Measurements from ENCODE around the gene ANXA9.

Gene ANXA9

DNA sequence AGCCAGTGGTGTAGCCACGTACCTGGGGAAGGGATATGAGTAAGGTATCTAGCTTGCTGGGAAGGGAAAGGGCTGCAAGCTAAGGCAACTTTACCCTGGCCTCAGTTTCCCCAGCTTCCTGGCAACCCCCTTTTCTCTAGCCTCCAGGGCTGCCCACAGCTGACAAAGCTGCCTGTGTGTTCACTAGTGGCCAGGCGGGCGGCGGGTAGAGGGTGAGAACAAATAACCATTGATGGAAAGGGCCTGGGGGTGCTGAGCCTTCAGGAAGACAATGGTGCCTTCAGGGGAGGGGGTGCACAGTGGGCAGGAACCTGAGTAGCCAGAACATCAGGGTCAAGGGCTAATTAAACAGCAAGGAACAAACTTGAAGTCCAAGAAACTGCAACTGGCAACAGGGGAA, 13.6 kb upstream of the ANXA9 start:
- TF ChIP-seq TAF1 (IDR thresholded peaks at IDR 0.05; ENCODE audit: low read depth) (no peak), TEAD4 (IDR thresholded peaks at IDR 0.05) (no peak), RAD21 (IDR thresholded peaks at IDR 0.05; ENCODE audit: low read depth) (no peak), YY1 (IDR thresholded peaks at IDR 0.05; ENCODE audit: low read depth) (no peak), EP300 (IDR thresholded peaks at IDR 0.05; ENCODE audit: borderline replicate concordance) (no peak), EGR1 (IDR thresholded peaks at IDR 0.05) (no peak), CEBPB (IDR thresholded peaks at IDR 0.05) (no peak), TCF12 (IDR thresholded peaks at IDR 0.05; ENCODE audit: low read depth) (no peak), NFIC (IDR thresholded peaks at IDR 0.05) (no peak), ZBTB7A (IDR thresholded peaks at IDR 0.05; ENCODE audit: low read depth) (no peak), CREB1 (IDR thresholded peaks at IDR 0.05; ENCODE audit: low read depth) (no peak), FOXM1 (IDR thresholded peaks at IDR 0.05; ENCODE audit: borderline replicate concordance, low read depth) (no peak)
- TF ChIP-seq, protein P1, sequence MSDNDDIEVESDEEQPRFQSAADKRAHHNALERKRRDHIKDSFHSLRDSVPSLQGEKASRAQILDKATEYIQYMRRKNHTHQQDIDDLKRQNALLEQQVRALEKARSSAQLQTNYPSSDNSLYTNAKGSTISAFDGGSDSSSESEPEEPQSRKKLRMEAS (IDR thresholded peaks at IDR 0.05): no peak
- TF ChIP-seq, protein P2, sequence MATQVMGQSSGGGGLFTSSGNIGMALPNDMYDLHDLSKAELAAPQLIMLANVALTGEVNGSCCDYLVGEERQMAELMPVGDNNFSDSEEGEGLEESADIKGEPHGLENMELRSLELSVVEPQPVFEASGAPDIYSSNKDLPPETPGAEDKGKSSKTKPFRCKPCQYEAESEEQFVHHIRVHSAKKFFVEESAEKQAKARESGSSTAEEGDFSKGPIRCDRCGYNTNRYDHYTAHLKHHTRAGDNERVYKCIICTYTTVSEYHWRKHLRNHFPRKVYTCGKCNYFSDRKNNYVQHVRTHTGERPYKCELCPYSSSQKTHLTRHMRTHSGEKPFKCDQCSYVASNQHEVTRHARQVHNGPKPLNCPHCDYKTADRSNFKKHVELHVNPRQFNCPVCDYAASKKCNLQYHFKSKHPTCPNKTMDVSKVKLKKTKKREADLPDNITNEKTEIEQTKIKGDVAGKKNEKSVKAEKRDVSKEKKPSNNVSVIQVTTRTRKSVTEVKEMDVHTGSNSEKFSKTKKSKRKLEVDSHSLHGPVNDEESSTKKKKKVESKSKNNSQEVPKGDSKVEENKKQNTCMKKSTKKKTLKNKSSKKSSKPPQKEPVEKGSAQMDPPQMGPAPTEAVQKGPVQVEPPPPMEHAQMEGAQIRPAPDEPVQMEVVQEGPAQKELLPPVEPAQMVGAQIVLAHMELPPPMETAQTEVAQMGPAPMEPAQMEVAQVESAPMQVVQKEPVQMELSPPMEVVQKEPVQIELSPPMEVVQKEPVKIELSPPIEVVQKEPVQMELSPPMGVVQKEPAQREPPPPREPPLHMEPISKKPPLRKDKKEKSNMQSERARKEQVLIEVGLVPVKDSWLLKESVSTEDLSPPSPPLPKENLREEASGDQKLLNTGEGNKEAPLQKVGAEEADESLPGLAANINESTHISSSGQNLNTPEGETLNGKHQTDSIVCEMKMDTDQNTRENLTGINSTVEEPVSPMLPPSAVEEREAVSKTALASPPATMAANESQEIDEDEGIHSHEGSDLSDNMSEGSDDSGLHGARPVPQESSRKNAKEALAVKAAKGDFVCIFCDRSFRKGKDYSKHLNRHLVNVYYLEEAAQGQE (IDR thresholded peaks at IDR 0.05; ENCODE audit: low read depth): no peak
- TF ChIP-seq, protein P3, sequence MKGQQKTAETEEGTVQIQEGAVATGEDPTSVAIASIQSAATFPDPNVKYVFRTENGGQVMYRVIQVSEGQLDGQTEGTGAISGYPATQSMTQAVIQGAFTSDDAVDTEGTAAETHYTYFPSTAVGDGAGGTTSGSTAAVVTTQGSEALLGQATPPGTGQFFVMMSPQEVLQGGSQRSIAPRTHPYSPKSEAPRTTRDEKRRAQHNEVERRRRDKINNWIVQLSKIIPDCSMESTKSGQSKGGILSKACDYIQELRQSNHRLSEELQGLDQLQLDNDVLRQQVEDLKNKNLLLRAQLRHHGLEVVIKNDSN (IDR thresholded peaks at IDR 0.05): no peak

DNA sequence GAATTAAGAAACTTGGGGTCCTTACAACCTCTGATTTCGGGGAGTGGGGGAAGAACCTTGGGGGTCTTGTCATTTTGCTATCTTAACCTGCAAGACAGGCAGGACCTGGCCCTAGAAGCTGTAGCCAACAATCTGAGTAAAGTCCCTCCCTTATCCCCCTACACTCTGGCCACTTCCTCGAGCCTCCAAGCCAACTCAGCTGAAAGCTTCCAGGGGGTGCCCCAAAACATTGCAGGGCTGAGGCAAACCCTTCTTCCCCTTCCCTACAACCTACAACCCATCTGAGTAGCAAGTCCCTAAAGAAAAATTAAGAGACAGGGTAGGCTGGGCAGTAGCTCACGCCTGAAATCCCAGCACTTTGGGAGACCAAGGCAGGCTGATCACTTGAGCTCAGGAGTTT, 12.5 kb upstream of the ANXA9 start:
- TF ChIP-seq, protein P3 (IDR thresholded peaks at IDR 0.05): no peak
- TF ChIP-seq CREB1 (IDR thresholded peaks at IDR 0.05; ENCODE audit: low read depth) (no peak), RAD21 (IDR thresholded peaks at IDR 0.05; ENCODE audit: low read depth) (no peak), EGR1 (IDR thresholded peaks at IDR 0.05) (no peak), YY1 (IDR thresholded peaks at IDR 0.05; ENCODE audit: low read depth) (no peak), TCF12 (IDR thresholded peaks at IDR 0.05; ENCODE audit: low read depth) (no peak), NFIC (IDR thresholded peaks at IDR 0.05) (no peak), CEBPB (IDR thresholded peaks at IDR 0.05) (no peak), ZBTB7A (IDR thresholded peaks at IDR 0.05; ENCODE audit: low read depth) (no peak), TEAD4 (IDR thresholded peaks at IDR 0.05) (no peak), TAF1 (IDR thresholded peaks at IDR 0.05; ENCODE audit: low read depth) (no peak), EP300 (IDR thresholded peaks at IDR 0.05; ENCODE audit: borderline replicate concordance) (no peak), FOXM1 (IDR thresholded peaks at IDR 0.05; ENCODE audit: borderline replicate concordance, low read depth) (no peak)
- TF ChIP-seq, protein P1 (IDR thresholded peaks at IDR 0.05): no peak
- TF ChIP-seq, protein P2 (IDR thresholded peaks at IDR 0.05; ENCODE audit: low read depth): no peak

DNA sequence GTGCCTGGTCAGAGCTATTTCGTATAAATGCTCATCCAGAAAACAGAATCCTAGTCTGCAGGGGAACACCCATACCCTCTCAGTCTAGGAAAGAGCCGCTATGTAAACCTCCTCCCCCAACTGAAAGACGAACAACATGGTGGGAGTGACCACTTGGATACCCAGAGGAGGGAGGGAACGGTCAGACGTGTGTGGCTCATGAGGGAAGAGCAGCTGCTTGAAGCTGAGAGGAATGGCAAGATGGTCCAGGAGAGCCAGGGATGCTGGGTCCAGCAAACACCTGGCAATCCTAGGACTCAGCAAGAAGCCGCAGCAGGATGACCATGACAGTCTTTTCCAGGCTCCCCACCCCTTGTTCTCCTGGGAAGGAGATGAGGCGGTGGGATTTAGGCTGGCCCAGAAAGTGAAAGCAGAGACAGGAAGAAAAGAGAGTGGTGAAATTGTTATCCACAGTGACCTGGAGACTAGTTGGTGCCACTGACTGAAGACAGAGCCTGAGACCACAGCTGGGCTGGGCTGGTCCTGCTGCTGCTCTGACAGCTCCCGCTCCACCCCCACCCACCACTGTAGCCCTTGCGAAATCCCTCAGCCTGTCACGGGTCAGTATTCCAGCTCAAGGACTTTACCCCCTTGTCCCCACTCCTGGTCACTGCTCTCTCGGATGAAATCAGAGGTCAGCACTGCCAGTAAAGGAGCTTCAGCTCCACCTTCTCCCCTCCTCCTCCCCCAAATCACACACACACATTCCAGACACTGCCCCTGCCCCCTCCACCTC, 11.1 kb upstream of the ANXA9 start:
- TF ChIP-seq NFIC (IDR thresholded peaks at IDR 0.05): no peak
- peak; percentile 92 for TF ChIP-seq CEBPB (IDR thresholded peaks at IDR 0.05)

DNA sequence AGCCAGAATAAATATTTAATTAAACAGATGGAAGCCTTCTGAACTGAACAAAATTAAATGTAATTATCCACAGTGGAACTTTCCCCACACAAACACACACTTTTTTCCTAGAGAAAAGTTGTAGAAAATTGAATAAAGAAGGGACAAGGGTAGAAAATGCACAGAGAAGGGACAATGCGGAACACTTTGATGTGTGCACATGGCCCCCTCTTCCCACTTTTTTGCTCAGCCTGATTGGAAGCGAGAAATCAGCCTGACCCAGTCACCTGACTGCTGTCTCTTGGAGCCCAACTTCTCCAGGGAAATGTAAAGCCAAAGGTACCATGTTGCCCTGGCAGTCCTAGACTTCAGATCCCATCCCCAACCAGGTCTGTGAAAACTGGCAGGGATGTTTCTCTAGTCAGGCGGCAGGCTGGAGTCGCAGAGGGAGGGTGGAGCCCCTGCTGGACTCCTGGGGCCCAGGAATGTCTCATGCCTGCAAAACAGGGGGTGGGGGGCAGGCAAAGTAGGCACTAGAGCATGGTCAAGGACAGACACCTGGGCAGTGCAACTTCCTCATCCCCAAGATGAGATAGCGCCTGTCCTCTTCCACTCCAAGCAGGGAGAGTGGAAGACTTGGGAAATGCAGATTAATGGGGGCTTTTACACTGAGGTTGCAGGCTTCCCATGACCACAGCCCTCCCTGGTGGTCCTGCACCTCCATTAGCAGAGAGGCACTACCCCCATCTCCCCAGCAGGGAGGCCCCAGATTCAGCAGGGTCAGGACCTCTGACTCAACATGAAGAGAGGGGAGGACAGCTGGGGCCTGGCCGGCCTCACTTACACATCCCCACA, 10.3 kb upstream of the ANXA9 start:
- TF ChIP-seq TEAD4 (IDR thresholded peaks at IDR 0.05) (peak; percentile 79), TCF12 (IDR thresholded peaks at IDR 0.05; ENCODE audit: low read depth) (0 out of 2 replicates have a peak, but pooled peaks have one; percentile 24), TAF1 (IDR thresholded peaks at IDR 0.05; ENCODE audit: low read depth) (0 out of 2 replicates have a peak, but pooled peaks have one; percentile 14), YY1 (IDR thresholded peaks at IDR 0.05; ENCODE audit: low read depth) (no peak), ZBTB7A (IDR thresholded peaks at IDR 0.05; ENCODE audit: low read depth) (no peak), CEBPB (IDR thresholded peaks at IDR 0.05) (no peak)
- TF ChIP-seq, protein P2 (IDR thresholded peaks at IDR 0.05; ENCODE audit: low read depth): no peak
